Embryonic facial prominence (tissue), 1 donor: ENCODE data around the gene GOT1.

Source experiments
- DNase-seq: peaks from one replicate; pipeline ENCODE4 v3.0.0-alpha.2; 2016; ENCODE audit errors: extremely low spot score

The GOT1 gene

DNA sequence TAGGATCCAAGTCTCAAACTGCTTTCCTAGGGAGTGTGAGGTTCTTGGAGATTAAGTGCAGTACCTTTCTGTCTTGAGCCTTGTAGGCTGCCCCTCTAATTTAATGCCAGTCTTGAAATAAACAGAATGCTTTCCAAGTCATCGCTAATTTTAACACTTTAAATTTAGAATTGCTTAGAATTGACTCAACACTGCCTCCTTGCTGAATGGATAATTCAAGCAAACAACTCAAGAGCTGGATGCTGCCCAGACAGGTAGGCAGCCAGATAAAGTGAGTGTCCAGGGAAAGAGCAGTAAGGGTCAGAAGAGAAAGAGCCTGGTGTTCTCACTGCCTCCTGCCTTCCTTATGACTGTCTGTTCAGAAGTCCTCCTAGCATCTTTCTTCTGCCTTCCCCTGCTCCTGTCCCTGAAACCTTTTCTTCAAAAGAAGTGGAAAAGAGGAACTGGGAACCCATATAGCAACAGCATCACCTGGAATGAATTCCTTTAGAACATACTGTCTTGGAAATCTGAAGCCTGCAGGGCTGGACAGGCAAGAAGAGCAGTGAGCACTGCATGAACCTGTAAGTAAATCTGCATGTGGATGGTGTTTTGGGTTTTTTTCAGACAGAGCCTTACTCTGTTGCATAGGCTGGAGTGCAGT, 3.1 kb upstream of the GOT1 start:
- DNase-seq, result no peak

DNA sequence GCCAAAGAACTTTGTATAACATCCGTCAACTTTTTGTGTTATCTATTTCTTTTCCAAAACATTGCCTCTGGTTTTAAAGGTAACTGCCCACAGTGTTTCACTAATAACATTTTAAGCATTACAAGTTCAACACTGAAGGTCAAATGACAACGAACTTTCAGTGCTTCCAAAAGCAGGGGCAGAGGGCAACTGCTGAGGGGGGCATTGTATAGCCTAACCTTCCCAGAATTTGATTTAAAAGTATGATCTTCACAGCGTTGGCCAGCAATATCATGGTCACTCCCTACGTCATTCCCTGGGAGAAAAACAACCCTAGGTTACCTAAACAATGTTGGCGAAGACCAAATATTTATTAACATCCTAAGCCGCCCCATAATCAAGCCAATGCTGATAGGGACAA, 2.5 kb upstream of the GOT1 start:
- no peak for DNase-seq

DNA sequence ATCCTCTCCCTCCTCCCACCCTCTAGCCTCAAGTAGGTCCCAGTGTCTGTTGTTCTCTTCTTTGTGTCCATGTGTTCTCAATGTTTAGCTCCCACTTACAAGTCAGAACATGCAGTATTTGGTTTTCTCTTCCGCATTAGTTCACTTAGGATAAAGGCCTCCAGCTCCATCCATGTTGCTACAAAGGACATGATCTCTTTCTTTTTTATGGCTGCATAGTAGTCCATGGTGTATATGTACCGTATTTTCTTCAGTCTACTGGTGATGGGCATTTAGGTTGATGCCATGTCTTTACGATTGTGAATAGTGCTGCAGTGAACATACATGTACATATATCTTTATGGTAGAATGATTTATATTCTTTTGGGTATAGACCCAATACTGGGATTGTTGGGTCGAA, 1.6 kb upstream of the GOT1 start:
- no peak for DNase-seq

DNA sequence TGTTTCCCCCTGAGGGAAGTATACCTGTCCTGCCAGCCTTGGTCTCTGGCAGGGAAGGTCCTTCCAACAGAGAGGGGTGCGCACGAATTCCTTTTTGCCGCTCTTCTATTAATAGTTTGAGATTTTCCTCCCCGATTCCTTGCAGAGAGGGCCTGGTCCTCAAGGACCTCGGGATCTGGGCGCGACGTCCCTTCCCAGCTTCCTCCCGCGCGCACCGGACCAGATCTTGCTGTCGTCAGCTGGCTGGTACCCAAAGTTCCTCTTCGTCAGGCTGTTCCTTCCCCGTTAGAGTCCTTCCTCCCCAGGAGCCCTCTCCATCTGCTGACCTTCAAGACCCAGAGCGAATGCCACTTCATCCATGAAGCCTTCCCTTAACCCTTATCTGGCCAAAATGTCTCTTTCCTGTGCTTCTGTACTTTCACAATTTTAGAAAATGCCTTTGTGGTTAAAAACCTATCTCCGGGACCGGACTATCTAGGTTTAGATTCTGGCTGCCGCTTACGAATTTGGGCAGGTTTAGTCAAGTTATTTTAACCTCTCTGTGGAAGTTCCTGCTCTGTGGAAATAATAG, 851 bp upstream of the GOT1 start:
- DNase-seq, result no peak

DNA sequence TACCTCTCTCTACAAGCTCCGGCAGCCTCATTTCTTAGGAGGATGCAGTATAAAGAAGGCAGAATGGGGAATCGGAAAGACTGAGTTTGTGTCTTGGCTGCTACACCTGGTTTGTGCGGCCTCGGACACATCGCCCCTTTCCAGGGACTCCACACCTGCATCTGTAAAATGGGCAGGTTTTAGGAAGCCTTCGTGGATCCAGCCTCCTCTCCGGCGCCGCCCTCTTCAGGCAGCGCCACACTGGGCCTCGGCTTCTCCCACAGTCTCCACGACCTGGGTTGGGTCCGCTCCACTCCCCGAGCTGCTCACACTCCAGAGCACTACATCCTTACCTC, 341 bp downstream of the GOT1 start:
- DNase-seq, result no peak

DNA sequence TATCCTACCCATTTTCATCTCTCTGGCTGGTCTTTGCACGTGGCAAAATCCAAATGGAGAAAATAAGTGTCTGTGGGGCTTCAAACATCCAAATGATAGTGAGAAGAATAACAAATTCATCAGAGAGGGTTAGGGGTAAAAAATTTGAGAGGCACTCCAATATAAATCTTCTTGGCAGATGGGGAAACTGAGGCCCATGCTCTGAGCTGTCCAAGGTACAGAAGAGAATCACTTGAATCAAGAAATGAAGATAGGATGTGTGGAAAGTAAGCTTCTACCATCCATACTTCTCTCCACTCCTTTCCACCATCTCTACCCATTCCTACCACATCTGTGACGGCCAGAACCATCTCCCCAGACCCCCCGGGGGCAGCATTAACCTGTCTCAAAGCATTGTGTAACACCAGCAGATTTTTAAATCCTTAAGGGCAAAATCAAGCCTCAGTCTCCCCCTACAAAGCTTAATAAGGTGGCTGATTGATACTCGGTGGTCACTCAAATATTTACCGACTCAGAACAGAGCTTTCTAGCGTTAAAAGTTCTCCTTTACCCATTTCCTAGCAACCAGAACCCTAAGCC, 818 bp downstream of the GOT1 start:
- no peak for DNase-seq

DNA sequence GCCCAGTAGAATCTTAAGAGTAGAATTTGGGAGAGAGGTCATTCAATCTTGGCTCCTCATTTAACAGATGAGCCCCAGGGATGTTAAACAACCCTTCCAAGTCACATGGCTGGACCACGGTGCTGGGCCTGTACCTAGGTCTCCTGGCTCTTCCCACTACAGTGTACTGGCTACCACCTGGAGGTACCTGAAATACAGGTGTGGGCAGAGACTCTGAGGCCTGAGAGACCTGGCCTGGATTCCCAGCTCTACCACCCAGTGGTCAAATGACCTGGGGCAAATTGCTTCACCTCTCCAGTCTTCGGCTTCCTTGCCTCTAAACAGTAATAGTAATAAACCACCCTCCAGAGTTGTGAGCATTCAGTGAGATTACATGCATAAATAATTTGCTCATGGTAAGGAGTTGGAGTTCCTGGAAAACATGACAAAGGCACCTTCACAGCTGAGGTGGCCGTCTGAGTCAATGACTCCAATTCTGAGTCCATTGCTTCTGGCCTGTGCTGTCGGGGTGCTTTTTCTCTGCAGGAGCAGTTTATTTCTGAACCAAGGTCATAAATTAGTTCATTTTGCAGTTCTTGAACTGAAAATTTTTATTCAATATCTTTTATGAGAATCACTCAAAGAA, 2.7 kb downstream of the GOT1 start:
- no peak for DNase-seq

DNA sequence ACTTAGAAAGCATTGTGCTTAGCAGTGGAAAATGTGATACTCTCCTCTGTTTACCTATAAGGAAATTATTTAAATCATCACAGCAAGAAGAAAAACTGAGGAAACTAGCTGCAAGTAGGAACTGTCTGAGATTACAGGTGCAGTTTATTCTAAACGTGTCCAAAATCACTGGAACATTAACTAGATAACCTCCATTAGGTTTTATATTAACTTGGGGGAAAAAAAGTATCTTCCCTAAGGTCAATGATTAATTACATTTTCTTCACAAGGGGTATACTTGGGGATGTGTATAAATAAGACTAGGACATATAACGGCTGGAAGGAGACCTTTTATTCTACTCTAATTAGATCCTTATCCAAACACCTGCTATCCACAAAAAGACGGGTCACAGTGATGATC, 3.7 kb downstream of the GOT1 start:
- DNase-seq, result no peak

DNA sequence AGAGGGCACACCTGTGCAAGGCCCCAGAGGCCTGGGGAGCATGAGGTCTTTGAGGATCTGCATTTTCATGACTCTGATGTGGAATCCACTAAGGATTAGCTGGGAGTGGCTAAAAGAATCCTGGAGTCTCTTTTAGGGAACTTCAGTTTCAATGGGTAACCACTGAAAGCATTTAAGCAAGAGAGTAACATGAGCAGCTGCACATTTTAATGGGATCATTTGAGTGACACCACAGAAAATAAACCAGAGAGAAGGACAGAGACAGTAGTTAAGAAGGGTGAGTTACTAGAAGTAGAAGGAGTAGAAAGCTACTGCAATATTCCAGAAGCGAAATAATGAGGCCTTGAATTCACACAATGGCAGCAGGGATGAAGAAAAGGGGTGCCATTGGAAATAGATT, 5.2 kb downstream of the GOT1 start:
- no peak for DNase-seq

DNA sequence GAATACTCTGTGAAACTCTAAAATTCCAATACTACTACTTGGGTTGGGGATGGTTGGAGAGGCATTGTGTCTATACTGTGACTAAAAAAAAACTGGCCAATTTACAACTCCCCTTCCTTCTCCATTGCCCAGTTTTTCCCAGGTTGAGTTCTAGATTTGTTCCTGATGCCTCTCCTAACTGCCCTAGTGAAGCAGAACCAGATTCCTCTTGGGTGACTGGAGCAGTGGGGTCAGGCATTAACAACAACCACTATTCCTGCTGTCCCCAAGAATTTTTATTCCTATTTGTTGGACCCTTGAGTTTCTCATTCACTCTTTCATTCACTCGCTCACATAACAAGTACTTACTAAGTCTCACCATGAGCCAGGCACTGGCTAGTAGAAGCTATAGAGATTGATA, 5.8 kb downstream of the GOT1 start:
- DNase-seq, result no peak

DNA sequence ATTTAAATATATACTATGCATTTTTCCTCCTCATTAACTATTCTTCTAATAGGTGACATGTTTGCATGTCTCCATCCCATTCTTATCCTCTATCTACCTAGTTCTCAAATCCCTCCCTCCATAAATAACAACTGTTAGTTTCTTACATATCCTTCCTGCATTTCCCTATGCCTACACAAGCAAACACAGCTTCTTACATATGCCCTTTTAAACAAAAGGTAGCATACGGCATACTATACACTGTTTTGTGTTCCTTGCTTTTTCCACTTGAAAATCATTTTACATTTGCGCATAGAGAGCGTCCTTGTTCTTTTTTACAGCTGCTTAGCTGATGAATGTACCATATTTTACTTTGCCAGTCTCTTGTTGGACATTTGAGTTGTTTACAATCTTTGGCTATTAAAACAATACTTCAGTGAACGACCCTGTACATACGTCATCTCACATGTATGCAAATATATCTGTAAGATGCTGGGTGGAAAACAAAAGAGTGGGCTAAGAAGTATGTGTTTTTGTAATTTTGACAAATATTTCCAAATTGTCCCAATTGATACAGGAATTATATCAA, 7.8 kb downstream of the GOT1 start:
- no peak for DNase-seq

DNA sequence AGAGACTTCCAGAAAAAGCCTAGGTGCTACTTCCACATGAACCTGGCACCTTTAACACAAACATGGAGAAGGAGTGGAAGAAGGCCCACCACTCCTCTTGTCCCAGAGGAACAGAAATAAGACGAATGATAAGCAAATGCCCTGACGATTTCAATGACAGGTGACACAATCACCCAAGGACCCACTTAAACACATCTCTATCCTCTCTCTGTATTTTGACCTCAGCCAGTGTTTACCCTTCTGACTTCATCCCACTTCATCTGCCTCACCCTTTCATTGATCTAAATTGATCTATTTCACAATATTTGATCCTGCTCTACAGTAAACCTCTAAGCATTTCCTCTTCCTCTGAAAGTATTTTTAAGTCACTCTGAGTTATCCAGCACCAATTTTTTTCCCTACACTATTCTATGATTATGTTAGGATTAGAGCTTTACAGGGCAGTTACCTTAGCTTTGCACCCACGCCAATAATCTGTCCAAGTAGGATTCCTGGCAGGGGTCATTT, 9.1 kb downstream of the GOT1 start:
- no peak for DNase-seq

DNA sequence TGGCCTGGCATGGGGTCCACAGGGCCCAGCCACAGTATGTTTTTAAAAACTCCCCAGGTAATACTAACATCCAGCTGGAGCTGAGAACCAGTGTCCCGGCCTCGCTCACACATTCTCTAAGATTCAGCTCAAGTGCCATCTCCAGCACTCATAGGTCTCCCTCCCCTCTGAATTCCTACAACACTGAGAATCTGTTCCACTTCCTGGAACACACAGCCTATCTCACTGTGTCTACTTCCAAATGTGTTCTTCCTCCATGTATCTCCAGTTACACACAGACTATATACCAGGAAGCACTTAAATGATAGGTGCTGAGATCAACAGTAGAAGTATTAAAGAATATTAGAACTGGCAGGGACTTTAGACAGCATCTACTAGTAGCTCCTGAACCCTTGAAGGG, 10.7 kb downstream of the GOT1 start:
- DNase-seq, result no peak

DNA sequence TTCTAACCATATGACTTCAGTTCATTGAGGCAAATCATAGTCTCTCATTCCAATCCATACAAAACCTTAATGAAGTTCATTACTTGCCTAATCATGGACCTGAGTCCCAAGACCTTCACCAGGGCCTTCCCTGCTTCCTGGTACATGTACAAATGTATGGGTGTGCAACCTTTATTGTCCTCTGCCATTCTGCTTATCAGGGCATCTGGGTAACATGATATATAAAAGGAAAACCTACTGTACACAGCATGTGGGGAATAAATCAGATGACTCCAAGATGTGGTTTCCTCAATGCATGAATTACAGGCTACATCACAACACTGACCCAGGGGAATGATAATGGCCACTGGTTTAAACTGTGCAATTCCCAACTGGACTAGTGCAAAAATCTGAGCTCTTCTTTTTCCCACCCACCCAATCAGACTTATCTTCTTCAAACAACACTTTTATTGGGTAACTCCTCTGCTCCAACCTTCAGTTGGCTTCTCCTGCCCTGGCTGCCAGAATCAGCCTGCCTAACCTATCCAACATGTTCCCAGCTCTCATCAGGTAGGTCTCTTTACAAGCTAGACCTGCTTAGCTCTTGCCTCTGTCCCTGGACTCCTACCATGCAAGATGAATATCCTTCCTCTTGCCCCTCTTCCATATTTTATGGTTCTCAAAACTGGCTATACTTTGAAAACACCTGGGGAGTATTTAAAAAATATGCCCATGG, 11.4 kb downstream of the GOT1 start:
- no peak for DNase-seq

DNA sequence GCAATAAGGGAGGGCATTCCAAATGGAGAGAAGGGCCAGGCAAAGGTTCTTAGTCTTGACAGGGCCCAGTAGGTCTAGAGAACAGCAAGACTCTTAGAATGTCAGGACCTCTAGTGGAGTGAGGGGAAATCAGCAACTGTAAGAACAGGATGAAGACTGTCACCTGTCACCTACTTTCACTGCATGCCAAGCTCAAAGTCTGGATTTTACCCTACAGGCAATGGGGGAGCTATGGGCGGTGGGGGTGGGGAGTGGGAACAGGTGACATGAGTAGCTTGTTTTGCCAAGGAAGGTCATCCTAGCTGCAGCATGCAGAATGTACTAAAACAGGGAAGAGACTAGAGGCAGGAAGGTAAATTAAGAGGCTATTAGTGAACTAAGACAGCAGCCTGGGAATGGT, 18.3 kb downstream of the GOT1 start:
- DNase-seq, result no peak

DNA sequence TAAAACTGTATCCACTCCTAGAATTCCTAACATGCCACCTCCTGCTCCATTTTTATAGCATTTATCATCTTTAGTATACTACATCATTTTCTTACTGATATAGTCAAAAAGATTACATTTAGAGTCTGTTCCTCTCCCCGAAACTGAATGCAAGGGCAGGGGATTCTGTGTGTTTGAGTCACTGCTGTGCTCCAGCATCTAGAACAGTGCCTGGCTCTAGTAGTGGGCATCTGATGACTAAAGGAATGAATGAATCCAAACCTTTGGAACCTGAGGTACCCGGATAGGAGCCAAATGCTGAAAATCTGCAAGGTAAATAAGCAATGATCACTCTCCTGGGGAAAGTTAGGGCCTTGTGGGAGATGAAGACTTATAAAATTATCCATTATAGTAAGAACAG, 18.9 kb downstream of the GOT1 start:
- no peak for DNase-seq

DNA sequence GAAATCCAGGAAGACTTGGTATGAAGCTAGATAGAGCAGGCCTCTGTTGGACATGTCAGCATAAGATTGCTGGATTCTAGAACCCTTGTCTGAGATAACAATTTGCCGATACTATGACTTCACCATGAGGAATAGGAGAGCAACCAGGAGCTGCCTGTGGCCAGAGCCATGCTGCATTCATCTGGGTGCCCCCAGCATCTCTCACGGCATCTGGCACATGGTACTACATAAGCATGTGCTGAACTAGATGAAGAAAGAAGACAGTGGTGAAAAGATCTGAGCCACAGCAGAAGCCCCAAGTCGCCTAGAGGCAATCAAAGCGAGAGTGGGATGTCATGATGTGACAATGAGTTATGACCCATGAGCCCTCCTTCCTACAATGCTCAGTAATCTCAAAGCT, 19.5 kb downstream of the GOT1 start:
- no peak for DNase-seq

DNA sequence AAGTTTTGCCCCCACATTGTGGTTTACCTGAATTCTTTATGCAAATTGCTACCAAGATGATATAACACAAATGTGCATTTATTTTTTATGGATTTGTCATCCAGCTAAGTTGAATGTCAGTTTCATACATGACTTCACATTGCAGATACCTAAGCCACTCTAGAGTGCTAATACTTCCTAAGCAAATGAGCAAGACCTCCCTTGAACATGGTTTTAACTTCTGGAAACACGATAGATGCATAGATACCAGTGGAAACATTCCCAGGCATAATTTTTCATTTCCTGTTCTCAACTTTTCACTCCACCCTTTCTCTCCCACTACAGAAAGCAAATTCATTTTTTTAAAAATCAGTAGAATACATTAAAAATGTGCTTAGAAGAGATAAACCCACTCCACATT, 20.3 kb downstream of the GOT1 start:
- DNase-seq, result no peak

DNA sequence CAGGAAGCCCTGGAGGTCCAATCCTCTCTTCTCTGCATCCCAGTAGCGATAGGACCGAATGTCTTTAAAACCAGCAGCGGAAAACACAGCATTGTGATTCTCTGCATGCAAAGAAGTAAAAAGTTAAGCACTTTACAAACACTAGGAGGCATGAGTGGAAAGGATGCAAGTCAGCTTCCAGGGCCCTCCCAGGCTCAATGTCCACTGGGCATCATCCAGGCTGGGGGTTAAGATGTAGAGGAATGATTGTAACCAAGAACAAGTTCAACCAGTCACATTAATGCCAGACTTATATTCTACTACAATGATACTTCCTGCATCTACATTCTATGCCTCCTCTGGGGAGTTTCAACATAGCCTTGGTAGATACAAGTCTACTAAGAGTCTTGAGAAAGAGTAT, 24.3 kb downstream of the GOT1 start:
- DNase-seq, result no peak

DNA sequence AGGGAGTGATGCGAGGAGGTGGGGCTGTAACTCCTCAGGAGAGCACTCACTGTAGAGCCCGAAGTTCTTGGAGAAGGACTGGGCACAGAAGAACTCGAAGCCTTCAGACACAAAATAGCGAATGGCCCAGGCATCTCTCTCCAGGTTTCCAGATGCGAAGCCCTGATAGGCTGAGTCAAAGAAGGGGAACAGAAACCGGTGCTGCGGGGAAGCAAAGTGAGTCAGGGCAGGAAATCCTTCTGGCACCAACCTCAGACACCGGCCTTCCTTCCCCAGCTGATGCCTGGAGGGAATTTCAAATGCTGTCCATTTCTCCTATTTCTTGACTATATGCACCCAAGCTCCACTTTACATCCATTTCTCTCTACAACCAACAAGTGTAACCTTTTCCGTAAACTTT, 26.8 kb downstream of the GOT1 start:
- no peak for DNase-seq

DNA sequence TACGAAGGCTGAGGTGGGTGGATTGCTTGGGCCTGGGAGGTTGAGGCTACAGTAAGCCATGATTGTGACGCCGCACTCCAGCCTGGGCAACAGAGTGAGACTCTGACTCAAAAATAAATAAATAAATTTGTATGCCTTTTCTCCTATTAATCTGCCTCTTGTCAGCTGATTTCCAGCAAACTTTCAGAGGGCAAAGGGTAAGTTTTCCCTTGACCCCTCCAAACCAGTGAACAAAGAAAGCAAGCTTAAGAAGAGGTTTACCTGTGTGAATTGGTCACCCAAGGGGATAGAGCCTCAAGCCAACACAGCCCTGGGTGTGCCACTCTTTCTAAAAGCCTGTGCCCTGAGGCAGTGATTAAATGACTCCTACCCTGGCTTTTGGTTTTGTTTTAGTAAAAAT, 30.8 kb downstream of the GOT1 start:
- DNase-seq, result no peak

DNA sequence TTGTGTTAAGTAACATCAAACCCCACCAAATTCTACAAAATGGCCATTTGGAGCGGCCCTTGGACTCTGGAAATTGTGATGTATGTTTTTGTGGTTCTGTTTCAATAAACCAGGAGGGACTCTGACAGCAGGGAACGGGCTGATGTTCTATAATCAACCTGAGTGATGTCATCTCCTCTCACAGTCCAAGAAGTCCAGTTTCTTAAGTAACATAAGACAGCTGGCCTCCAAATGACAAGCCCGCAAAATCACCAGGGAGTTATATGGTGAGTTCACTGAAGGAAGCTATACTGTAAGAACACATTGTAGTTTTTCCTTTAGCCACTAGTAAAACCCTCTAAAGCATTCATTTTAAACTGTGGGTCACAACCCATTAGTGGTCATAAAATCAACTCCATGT, 34.0 kb downstream of the GOT1 start:
- DNase-seq, result no peak
